Lower leg skin (tissue), 4 donors: Measurements from ENCODE around the gene ADAM17. TPM values are rescaled to one million over a fixed set of nuclear protein-coding genes. Genes with fewer than 3 reads are reported as not detected.

ENCODE experiments used
- DNase-seq, 2 donors: peaks; one replicate each; pipeline ENCODE4 v3.0.0-alpha.2; 2019; ENCODE audit warnings: low spot score in 2 of 2
- H3K4me3 ChIP-seq: fragments of 200-600 bp; sonication (generic); 2 replicates; pipeline ENCODE4 v1.5.1; 2017; ENCODE audit warnings: mild to moderate bottlenecking, low read depth; ENCODE audit not compliant: poor library complexity, severe bottlenecking
- POLR2A ChIP-seq, 2 donors: fragments of 450-650 bp; IDR thresholded peaks; one replicate each; pipeline ENCODE4 v1.6.1; 2016 to 2017; ENCODE audit warnings: antibody characterized with exemption in 2 of 2, mild to moderate bottlenecking in 1 of 2, moderate library complexity in 1 of 2
- WGBS, 2 donors: methylation state at CpG; one replicate each; pipeline ENCODE4 v1.1.5; 2018; 5-methylcytosine and 5-hydroxymethylcytosine counted together
- intact Hi-C: fragments of 100-400 bp; cut with DNase I; formaldehyde crosslinking; loops from one replicate; pipeline ENCODE4 v1.15.0; 2023; ENCODE audit warnings: low total_unique reads
- total RNA-seq, 4 donors: library from RNA; depleted of rRNA; stranded (reverse); fragments of >200 nt; gene quantifications; one replicate each; pipeline ENCODE4 v1.1.0, GENCODE V29; 2016
- TF ChIP-seq, protein P1 (sequence below), 3 donors: fragments of 450-650 bp; IDR thresholded peaks; one replicate each; pipeline ENCODE4 v1.5.1; 2016; ENCODE audit warnings: antibody characterized with exemption in 3 of 3, mild to moderate bottlenecking in 3 of 3, moderate library complexity in 2 of 3

The ADAM17 gene
- total RNA-seq, 4 donors from 2014 or later, result 23.0 to 29.8 (median 27.5) TPM

DNA sequence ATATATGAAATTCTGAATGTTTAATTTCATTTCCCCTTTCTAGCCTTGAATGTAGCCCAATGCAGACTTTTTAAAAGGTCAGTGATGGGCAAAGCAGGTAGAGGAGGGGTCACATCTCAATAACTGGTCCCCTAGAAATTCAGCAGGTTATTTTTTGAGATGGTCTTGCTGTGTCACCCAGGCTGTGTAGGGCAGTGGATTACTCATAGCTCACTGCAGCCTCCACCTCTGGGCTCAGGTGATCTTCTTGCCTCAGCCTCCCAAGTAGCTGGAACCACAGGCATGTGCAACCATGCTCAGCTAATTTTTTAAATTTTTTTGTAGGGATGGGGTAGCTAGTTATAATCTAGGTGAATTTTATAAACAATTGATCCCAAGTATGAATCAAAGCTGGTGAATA is 72.5 kb downstream of the ADAM17 start:
- TF ChIP-seq POLR2A (IDR thresholded peaks at IDR 0.05), result no peak
- TF ChIP-seq, protein P1, sequence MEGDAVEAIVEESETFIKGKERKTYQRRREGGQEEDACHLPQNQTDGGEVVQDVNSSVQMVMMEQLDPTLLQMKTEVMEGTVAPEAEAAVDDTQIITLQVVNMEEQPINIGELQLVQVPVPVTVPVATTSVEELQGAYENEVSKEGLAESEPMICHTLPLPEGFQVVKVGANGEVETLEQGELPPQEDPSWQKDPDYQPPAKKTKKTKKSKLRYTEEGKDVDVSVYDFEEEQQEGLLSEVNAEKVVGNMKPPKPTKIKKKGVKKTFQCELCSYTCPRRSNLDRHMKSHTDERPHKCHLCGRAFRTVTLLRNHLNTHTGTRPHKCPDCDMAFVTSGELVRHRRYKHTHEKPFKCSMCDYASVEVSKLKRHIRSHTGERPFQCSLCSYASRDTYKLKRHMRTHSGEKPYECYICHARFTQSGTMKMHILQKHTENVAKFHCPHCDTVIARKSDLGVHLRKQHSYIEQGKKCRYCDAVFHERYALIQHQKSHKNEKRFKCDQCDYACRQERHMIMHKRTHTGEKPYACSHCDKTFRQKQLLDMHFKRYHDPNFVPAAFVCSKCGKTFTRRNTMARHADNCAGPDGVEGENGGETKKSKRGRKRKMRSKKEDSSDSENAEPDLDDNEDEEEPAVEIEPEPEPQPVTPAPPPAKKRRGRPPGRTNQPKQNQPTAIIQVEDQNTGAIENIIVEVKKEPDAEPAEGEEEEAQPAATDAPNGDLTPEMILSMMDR (IDR thresholded peaks at IDR 0.05), result no peak
- no peak for DNase-seq
- H3K4me3 ChIP-seq, result no peak overlapping the region
- intact Hi-C loops, result no loop called here

DNA sequence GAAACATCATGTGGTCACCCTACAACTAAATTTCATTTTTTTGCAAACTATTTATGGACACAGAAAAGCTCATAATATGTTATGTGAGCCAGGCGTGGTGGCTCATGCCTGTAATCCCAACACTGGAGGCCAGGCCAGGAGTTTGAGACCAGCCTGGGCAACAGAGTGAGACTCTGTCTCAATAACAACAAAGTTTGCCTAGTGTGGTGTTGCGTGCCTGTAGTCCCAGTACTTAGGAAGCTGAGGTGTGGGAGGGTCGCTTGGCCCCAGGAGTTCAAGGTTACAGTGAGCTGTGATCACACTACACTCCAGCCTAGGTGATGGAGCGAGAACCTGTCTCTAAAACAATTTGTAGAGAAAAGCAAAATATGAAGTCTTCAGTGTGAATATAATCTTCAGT is 75.5 kb downstream of the ADAM17 start:
- H3K4me3 ChIP-seq, result no peak overlapping the region
- WGBS, 2 donors, result 98% methylated on average over 4 of the region's 4 CpGs
- no peak for DNase-seq
- intact Hi-C loops, result no loop called here
- TF ChIP-seq POLR2A (IDR thresholded peaks at IDR 0.05), result no peak
- TF ChIP-seq, protein P1 (IDR thresholded peaks at IDR 0.05), result no peak

- TF ChIP-seq, protein P1 (IDR thresholded peaks at IDR 0.05), result no peak
- no peak for TF ChIP-seq POLR2A (IDR thresholded peaks at IDR 0.05)
- 73 to 80% methylated on average over 3 of the region's 3 CpGs for WGBS, 2 donors
- intact Hi-C loops, result no loop called here
- no peak for DNase-seq
- no peak overlapping the region for H3K4me3 ChIP-seq
These were observed 77.1 kb downstream of the ADAM17 start for GRCh38 chr2:9478526-9478925.

DNA sequence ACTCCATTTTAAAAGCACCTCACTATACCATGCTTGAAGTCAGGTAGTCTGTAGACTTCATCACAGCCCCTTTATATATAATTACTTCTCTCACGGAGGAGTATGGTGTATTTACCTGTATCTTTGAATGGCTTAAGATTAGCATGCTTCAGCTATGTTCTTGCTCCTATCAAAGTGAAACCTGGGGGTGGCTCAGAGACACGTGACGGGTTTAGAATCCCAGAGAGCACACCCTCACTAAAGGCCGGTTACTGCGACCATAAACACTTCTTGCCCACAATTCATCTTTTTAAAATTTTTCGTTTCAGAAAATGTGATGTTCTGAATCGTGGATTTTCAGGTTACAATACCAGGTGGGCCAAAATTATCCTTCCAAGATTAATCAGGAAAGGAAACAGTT is 77.7 kb downstream of the ADAM17 start:
- no peak for TF ChIP-seq POLR2A (IDR thresholded peaks at IDR 0.05)
- TF ChIP-seq, protein P1 (IDR thresholded peaks at IDR 0.05), result no peak
- intact Hi-C loops, result no loop called here
- DNase-seq, result no peak

DNA sequence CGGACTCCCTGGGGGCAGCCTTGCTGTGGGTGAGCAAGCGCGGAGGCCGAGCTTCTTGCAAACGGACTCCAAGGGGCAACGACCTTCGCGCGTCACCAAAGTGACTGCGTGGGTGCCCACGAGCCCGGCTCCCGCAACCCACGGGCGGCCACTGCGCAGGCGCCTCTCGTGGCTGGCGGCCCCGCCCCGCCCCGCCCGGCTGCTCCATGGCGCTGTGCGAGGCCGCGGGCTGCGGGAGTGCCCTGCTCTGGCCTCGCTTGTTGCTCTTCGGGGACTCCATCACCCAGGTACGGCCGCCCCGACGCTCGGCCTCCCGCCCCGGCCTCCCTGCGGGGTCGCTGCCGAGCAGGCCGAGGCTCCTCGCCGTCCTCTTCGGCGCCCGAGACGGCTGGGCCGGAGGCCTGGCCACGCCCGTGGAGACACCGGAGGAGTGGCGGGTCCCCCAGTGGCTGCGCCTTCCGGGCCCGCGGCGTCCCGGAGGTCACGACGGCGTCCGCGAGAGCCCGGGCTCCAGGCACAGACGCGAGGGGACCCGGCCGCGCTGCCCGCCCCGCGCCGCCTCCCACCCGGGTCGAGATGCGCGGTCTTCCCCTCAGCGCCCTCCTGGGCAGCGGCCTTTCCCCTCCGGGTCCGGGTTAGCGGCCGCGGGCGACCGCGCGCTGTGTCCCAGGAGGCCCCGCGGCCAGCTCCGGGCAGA is 81.1 kb downstream of the ADAM17 start, which contains the start of gene IAH1:
Gene IAH1, plus strand, starts transcription at position 191 of the 697 bp plus-strand sequence. Its CDS starts 16 bp downstream, at position 207.
- intact Hi-C loops, result no loop called here
- TF ChIP-seq, protein P1 (IDR thresholded peaks at IDR 0.05), result no peak
- TF ChIP-seq POLR2A (IDR thresholded peaks at IDR 0.05), result no peak
- peak within 1 kb of the TSS; percentile 66 for H3K4me3 ChIP-seq
- 0 to 1% methylated on average over 5 to 75 of the region's 91 CpGs for WGBS, 2 donors
- peak in 1 of 2 donors; percentile 89 for DNase-seq

More for the DNA sequence above, 77.7 kb downstream of the ADAM17 start:
- 88 to 89% methylated on average over 7 of the region's 7 CpGs for WGBS, 2 donors
- H3K4me3 ChIP-seq, result no peak overlapping the region

DNA sequence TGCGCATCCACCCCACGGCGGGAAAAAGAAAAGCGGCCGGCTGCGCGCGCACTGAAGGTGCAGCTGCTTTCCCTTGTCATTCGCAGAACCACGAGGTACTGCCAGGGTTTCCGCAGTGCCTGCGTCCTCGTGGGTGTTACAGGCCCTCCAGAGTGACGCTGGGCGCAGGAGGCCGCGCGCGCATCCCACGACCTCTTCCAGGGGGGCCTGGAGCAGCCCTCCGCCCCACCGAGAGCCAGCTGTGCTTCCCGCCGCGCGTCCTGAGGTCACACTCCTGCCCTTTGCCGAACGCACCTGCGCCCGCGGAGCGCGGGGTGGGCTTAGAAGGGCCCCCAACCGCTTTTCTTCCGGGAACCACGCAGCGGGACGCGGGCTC is 81.7 kb downstream of the ADAM17 start:
- peak overlapping the region; percentile 66 for H3K4me3 ChIP-seq
- intact Hi-C loops, result no loop called here
- TF ChIP-seq, protein P1 (IDR thresholded peaks at IDR 0.05), result no peak
- TF ChIP-seq POLR2A (IDR thresholded peaks at IDR 0.05), result no peak
- peak in 1 of 2 donors; percentile 91 for DNase-seq
- WGBS, 2 donors, result 20 to 21% methylated on average over 30 to 37 of the region's 39 CpGs
